NCI-H510A treated with DMSO at 0.1 percent for 48 hours (cell line): ENCODE measurements around the gene FBXO38.
"Not testable (repeated sequence)": the region's sequence is repeated elsewhere in the genome, so short reads cannot be mapped to it uniquely, and the experiment has no call there.

Experiments used
- DNase-seq: peaks from one replicate; lab custom pipeline; 2025; lab: John Stamatoyannopoulos, UW

FBXO38 gene

GRCh38 chr5:148433826-148434225 is 50.1 kb downstream of the FBXO38 start:
- DNase-seq: no peak

- no peak for DNase-seq
Measured at GRCh38 chr5:148436029-148436428, 52.3 kb downstream of the FBXO38 start.

GRCh38 chr5:148437249-148437648 is 53.5 kb downstream of the FBXO38 start:
- no peak for DNase-seq

DNA sequence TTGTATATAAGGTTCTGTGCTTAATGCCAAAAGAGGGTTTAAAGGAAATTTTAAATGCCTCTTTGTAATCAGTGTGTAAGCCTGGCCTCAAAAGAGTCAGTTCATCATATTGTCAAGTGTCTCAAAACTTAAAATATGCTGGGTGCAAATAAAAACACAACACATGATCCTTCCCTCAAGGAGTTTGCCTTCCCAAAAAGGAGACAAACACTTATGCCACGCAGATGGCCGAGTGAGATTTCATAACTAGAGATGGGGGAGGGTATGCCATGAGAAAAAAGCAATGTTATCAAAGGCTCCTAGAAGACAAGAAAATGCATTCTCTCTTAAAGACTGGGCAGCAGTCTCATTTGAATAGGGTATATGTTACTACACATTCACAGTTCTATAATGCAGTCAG is 55.2 kb downstream of the FBXO38 start:
- DNase-seq: no peak

GRCh38 chr5:148443241-148443640 is 59.5 kb downstream of the FBXO38 start:
- DNase-seq: no peak

GRCh38 chr5:148443998-148444397 is 60.2 kb downstream of the FBXO38 start:
- DNase-seq: peak; percentile 51

DNA sequence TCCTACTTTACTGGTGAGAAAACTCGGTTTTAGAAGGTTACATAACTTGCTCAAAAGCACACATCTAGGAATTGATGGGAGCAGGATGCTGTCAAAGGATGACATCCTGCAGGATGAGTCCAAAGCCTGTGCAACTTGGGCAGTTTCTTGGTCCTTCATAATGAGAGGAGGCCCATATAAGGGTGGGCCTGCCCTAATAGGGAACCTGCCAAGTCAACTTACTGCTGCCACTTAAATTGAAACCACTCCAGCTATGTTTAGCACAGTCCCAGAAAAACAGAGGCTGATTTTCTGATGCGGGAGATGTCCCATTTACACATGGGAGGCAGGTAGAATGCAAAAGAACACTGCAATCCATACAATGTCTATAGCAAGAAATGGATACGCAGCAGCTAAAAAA is 61.8 kb downstream of the FBXO38 start:
- no peak for DNase-seq

DNA sequence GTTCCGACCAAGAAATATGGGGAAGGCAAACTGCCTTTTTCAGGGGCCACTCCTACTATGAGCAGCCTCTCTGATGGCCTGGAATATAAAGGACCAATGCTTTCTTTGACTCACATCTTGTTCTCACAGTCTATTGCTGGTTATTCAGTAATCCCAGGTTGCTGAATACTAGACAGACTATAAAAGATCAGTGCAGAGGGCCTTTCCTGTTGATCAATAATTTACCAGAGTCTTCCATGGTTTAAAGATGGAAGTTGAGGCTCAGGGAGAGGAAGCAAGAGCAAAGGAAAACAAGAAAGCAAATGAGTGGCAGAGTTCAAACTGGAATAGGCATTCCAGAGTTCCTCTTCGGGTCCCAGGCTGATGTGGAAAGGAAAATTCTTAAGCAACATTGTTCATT is 62.9 kb downstream of the FBXO38 start:
- no peak for DNase-seq

- no peak for DNase-seq
Measured at GRCh38 chr5:148452499-148453193, 68.9 kb downstream of the FBXO38 start.

DNA sequence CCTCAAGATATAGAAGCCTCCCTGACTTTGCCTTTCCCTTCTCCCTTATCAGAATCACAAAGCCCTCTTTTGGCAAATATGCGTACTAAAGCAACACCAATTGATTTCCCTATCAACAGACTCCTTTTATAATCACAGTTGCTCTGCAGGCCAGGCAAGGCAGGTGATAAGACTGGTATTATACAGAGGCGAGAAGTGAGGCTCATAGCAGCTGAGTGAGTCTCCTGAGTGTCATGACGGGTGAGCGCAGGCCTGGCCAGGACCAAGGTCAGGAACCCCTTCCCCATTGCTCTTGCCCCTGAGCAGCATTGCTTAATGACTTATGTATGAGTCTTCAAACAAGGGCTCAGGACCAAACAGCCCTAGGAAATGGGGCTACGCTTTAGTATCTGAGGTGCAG is 70.8 kb downstream of the FBXO38 start:
- no peak for DNase-seq

GRCh38 chr5:148455185-148455584 is 71.4 kb downstream of the FBXO38 start:
- no peak for DNase-seq

DNA sequence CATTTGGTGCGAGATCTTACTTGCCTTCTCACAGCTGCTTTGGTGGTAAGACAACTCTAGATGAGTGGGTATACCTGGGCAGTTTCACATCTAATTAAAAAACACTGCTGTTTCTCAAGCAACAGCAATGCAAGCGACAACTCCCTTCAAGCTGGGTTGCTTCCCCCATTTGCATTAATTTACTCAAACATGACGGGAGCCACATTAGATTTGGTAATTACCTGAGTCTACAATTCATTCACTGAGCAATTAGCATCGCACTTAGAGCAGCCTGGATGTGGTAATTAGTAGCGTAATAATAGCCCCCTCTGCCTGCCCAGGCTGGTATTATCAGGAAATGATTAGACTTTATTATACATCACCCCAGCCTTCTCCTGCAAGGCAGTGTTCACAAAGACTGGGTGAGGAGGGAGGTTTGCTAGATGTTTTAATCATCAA is 73.4 kb downstream of the FBXO38 start:
- DNase-seq: no peak

DNA sequence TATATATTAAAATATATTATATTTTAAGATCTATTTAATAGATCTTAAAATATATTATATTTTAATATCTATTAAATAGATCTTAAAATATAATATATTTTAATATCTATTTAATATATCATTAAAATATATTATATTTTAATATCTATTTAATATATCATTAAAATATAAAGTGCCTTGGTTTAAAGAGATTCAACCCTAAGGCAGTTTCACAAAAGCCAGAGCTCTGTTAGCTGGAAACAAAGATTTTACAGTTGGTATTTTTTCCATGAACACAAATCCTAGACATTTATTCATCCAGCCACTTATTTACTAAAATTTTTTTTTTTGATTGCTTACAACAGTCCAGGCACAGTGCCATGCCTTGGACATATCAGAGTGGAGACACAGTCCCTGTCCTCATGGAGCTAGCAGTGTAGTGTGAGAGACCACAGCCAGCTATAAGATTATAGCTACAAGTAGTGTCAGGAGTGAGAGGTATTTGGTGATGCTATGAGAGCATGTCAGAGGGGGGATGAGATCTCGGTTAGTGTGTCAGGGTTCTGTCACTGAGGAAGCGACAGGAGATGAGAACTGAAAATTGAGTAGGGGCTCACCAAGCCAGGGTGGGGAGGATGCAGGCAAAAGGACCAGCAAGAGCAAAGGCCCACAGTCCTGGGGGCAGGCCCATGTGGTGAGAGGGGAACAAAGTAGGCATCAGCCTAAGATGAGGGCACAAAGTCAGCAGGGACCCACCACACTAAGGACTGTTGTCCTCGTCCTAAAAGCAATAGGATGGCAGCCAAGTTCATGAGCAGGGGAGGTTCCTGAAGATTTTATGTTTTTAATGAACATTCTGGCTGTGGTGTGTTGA is 74.5 kb downstream of the FBXO38 start:
- no peak for DNase-seq

DNA sequence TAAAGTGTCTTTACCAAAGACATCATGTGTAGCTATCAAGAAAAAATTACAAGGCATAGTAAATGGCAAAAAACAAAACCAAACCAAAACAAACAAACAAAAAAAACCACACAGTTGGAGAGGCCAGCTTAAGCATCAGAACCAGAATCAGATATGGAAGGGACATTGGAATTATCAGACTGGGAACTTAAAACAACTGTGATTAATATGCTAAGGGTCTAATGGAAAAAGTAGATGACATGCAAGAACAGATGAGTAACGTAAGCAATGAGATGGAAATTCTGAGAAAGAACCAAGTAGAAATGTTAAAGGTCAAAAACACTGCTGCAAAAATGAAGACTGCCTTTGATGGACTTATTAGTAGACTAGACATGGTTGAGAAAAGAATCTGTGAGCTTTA is 75.9 kb downstream of the FBXO38 start:
- DNase-seq: no peak

DNA sequence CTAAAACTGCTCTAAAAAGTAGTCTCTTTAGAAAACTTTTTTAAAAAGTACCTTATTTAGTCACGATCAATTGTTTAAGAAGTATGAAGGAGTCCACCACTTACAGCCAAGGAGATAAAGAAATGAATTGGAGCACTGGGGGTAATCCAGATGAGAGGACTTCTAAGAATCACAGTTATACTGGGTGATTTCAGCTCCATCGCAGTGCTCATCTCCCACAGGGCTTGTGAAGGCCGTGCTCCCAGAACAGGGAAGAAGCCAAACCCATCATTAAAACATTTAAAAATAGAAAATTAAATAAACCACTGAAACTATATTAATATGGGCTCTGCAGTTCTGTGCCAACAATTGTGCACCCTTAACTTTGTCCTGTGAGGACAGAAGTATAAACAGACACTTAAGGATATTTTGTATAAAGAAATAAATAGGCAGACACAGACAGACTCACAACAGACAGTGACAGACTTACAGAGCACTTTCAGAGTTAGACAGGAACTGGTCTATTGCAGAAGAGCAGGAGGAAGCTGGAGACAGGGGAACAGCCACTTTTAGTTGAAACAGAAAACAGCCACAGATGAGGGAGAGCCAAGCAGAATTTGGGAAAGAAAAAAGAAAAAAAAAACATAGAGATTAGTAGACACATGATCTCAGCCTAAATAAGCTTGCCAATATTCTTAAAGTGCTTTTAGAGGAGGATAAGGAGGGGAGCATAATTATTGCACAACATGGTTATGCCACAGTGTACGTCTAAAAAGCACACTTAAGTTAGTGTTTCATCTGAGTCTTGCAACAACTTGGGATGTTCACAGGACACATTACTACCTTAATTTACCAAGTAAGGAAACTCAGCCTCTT is 81.8 kb downstream of the FBXO38 start:
- DNase-seq: no peak

GRCh38 chr5:148466236-148466580 is 82.5 kb downstream of the FBXO38 start:
- DNase-seq: no peak

GRCh38 chr5:148467958-148468357 is 84.2 kb downstream of the FBXO38 start:
- DNase-seq: no peak

- DNase-seq: not testable (repeated sequence)
Measured at GRCh38 chr5:148468746-148469145, 85.0 kb downstream of the FBXO38 start.

- DNase-seq: no peak
Measured at GRCh38 chr5:148469501-148469935, 85.8 kb downstream of the FBXO38 start.

DNA sequence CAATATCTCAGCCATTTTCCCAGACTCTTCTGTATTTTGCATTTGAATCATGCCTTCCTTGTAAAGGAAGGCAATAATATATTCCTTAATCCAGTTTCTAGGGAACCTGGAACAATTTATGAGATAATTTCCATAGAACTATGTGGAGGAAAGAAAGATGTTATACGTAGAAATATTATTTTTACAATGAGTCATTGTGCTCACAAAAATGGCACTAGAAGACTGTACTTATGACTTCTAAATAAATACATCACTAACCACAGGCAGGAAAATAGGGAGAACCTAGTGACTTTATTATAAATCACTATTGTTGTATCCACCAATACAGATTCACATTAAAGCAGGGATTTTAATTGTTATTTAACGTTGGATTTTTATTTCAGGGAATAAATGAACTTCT is 87.6 kb downstream of the FBXO38 start:
- DNase-seq: no peak

GRCh38 chr5:148474025-148474511 is 90.3 kb downstream of the FBXO38 start:
- no peak for DNase-seq

DNA sequence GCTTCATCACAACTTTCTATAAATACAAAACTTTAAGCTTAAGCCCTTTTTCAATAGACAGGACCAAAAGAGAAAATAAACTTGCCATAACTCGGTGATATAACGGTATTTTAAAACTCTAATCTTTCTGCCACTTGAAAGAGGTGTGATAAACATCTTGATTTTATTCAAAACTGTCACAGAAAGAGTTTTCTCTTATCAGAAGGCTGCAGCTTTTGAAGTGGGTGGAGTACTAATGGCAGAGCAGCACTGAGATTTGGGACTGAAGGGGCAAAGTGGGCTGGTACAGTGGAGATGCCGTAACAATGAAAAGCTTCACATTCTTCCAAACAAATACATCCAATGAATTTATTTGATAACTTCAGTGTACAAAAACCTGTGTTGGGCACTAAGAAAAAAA is 92.5 kb downstream of the FBXO38 start:
- DNase-seq: no peak
